Immature natural killer cell (primary cell): ENCODE measurements around the gene TMEM33. TPM values are rescaled to one million over a fixed set of nuclear protein-coding genes. Genes with fewer than 3 reads are reported as not detected.
"Not testable (repeated sequence)": the region's sequence is repeated elsewhere in the genome, so short reads cannot be mapped to it uniquely, and the experiment has no call there.

Source experiments
- DNase-seq, 3 donors: peaks; one replicate each; pipeline ENCODE4 v3.0.0; 2022; ENCODE audit warnings: mixed read lengths in 1 of 3
- H3K27ac Mint-ChIP-seq, 6 donors: one replicate each; pipeline ENCODE4 v1.8.0; 2020; ENCODE audit warnings: mixed read lengths in 6 of 6, mild to moderate bottlenecking in 5 of 6, inconsistent platforms in 4 of 6, moderate library complexity in 3 of 6
- H3K27me3 Mint-ChIP-seq, 3 donors: one replicate each; pipeline ENCODE4 v1.8.0; 2020 to 2021; ENCODE audit warnings: low read depth in 3 of 3, mild to moderate bottlenecking in 3 of 3, mixed read lengths in 3 of 3, moderate library complexity in 3 of 3, inconsistent platforms in 1 of 3
- H3K36me3 Mint-ChIP-seq, 3 donors: one replicate each; pipeline ENCODE4 v1.8.0; 2020; ENCODE audit warnings: mixed read lengths in 3 of 3, inconsistent platforms in 2 of 3, mild to moderate bottlenecking in 2 of 3
- H3K4me1 Mint-ChIP-seq, 2 donors: one replicate each; pipeline ENCODE4 v1.8.0; 2020; ENCODE audit warnings: inconsistent platforms in 2 of 2, mild to moderate bottlenecking in 2 of 2, mixed read lengths in 2 of 2, moderate library complexity in 1 of 2
- H3K4me3 Mint-ChIP-seq, 5 donors: one replicate each; pipeline ENCODE4 v1.8.0; 2020; ENCODE audit warnings: mild to moderate bottlenecking in 5 of 5, mixed read lengths in 5 of 5, inconsistent platforms in 3 of 5, moderate library complexity in 3 of 5
- H3K9me3 Mint-ChIP-seq, 6 donors: one replicate each; pipeline ENCODE4 v1.8.0; 2020; ENCODE audit warnings: mild to moderate bottlenecking in 6 of 6, mixed read lengths in 6 of 6, inconsistent platforms in 4 of 6, moderate library complexity in 3 of 6
- polyA plus RNA-seq, 3 donors: library from polyadenylated mRNA; unstranded; fragments of 300-500 nt; fragmentation: Illumina TruSeq; gene quantifications; one replicate each; pipeline ENCODE4 v1.2.3, GENCODE V29; 2021

Gene TMEM33, protein sequence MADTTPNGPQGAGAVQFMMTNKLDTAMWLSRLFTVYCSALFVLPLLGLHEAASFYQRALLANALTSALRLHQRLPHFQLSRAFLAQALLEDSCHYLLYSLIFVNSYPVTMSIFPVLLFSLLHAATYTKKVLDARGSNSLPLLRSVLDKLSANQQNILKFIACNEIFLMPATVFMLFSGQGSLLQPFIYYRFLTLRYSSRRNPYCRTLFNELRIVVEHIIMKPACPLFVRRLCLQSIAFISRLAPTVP
- 10 to 100 TPM; 11.0 to 31.4 (median 14.1) TPM for polyA plus RNA-seq

DNA sequence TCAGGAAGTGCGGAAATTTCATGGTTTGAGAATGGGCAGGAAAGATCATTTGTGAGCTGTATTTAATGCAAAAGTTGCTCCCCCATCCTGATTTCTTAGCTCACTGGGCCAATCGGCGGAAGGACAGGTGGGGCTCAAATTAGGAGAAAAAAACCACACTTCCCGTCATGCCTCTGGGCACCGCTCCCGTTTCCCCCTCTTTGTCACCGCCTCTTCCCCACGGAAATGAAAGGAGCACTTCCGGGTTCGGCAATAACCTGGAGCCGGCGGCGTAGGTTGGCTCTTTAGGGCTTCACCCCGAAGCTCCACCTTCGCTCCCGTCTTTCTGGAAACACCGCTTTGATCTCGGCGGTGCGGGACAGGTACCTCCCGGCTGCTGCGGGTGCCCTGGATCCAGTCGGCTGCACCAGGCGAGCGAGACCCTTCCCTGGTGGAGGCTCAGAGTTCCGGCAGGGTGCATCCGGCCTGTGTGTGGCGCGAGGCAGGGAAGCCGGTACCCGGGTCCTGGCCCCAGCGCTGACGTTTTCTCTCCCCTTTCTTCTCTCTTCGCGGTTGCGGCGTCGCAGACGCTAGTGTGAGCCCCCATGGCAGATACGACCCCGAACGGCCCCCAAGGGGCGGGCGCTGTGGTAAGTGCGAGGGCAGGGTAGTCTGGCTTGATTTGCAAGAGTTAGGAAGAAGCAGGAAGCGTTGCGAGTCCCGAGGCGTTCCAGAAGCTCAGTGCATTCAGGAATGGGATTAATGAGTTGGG is at the start of gene TMEM33:
TMEM33 (plus strand) TSS at position 529 of the 751 bp plus-strand sequence; CDS start at position 585, 56 bp downstream.
- peak; percentile 67 to 76 (median 72) for DNase-seq
- Mint-ChIP-seq H3K27ac (peak within 1 kb of the TSS; percentile 82 to 93 (median 91)), H3K4me1 (peaks cover 37 to 46% of the 10 kb centered on the region in 2 donors), H3K36me3 (peaks cover 4 to 8% (median 6%) of the 10 kb centered on the region in 3 donors), H3K27me3 (peaks cover 0 to 7% (median 7%) of the 10 kb centered on the region in 3 donors), H3K9me3 (no peaks in the 10 kb centered on the region), H3K4me3 (peak within 1 kb of the TSS; percentile 90 to 96 (median 96))

DNA sequence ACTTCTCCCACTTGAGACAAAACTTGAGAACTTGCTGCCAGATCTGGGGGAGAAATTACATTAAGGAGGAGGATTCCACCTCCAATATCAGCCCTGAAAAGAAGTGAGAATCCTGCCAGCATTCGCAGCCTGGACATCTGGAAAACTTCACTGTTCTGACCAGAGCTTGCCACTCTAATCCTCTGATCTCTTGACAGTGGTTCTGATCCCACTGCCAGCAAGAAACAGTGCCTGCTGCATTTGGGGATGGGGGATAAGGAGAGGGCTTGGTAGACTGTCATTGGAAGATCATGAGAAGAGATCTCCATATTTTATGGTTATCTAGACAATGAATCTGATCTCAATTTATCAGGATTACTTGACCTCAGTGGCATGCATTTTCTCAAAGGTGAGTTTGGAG is 49.8 kb upstream of the TMEM33 start:
- H3K36me3 Mint-ChIP-seq = no peaks in the 10 kb centered on the region
- H3K4me3 Mint-ChIP-seq = no peak overlapping the region
- H3K4me1 Mint-ChIP-seq = peaks cover 5 to 10% of the 10 kb centered on the region in 2 donors
- H3K9me3 Mint-ChIP-seq = peaks cover 0 to 3% (median 0%) of the 10 kb centered on the region in 6 donors
- H3K27ac Mint-ChIP-seq = no peak overlapping the region
- DNase-seq = no peak
- peaks cover 4 to 20% (median 7%) of the 10 kb centered on the region in 3 donors for H3K27me3 Mint-ChIP-seq

DNA sequence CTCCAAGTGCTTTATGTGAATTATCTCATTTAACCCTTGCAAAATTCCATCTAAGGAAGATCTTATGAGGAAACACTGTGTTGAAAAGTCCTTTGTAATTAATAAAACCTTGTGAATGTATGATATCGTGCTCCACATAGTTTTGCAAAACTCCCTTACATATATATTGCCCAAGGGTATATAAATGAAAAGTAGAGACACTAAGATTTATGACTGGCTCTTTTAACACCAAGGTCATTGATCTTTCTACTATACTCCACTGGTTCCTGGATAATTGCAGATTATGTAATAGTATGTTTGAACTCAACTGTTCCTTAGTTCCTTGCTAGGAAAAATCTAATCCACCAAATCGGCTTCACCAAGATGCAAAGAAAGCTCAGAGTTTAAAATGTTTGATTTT is 48.0 kb upstream of the TMEM33 start:
- H3K27ac Mint-ChIP-seq = no peak overlapping the region
- H3K4me1 Mint-ChIP-seq = peaks cover 3 to 9% of the 10 kb centered on the region in 2 donors
- H3K36me3 Mint-ChIP-seq = no peaks in the 10 kb centered on the region
- DNase-seq = no peak
- no peak overlapping the region for H3K4me3 Mint-ChIP-seq
- peaks cover 3 to 14% (median 5%) of the 10 kb centered on the region in 3 donors for H3K27me3 Mint-ChIP-seq
- H3K9me3 Mint-ChIP-seq = peaks cover 0 to 2% (median 0%) of the 10 kb centered on the region in 6 donors

DNA sequence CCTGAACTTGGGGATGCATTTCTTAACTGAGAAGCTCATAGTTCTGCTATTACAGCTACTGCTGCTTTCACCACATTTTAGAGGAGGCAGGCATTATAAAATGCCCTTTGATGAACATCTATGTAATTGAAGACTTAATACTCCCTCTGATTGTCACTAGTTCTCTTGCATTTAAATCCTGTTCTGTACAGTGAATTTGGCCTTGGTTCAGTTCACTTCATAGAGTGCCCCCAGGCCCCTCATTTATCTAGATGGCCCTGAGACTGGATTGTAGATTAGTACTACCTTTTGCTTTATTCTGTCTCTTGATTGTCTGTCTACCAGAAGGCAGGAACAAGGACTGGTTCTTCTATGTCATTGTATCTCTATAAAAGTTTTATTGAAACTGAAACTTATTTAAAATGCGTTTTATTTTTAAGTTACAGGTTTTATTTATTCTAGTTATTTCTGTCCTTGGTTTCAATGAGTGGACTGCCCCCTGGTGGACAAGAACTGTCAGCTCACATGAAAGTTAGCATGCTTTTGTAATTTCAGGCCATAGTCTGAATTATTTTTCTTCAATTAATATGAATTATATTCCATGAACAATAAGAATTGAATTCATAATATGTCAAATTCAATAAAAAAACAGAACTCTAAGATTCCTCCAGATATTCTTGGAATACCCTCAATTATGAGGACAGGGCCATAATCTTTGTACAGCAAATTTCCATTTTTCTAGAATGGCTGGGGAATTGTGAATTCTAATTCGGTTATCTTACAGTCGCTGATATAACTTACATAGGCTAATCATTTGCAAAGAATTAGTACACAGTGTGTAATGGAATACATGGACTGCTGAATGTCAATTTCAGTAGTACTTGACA is 47.2 kb upstream of the TMEM33 start:
- peak in 2 of 3 donors; percentile 4 to 15 for DNase-seq

DNA sequence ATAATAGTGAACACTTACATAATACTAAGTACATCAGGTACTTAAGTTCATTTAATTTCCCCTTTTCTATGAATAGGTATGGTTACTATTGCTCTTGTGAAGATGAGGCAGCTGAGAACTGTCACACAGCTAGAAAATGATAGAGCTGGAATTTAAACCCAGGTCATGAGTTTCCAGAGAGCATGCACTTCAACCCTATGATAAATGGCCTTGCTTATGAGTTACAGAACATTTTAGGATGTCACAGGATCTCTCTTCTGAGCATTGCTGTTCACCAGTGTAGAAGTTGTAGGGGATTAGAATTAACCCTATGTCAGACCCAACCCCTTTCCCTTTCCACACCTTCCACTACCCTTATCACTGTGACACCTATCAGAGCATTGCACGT is 46.5 kb upstream of the TMEM33 start:
- H3K9me3 Mint-ChIP-seq = peaks cover 0 to 2% (median 0%) of the 10 kb centered on the region in 6 donors
- no peak for DNase-seq
- H3K4me3 Mint-ChIP-seq = no peak overlapping the region
- no peak overlapping the region for H3K27ac Mint-ChIP-seq
- H3K36me3 Mint-ChIP-seq = no peaks in the 10 kb centered on the region
- H3K4me1 Mint-ChIP-seq = no peaks in the 10 kb centered on the region
- peaks cover 3 to 12% (median 5%) of the 10 kb centered on the region in 3 donors for H3K27me3 Mint-ChIP-seq

More for the DNA sequence above, 47.2 kb upstream of the TMEM33 start:
- Mint-ChIP-seq H3K4me1 (peaks cover 0 to 1% of the 10 kb centered on the region in 2 donors), H3K27me3 (peaks cover 3 to 12% (median 5%) of the 10 kb centered on the region in 3 donors), H3K9me3 (peaks cover 0 to 2% (median 0%) of the 10 kb centered on the region in 6 donors), H3K36me3 (no peaks in the 10 kb centered on the region), H3K4me3 (no peak overlapping the region), H3K27ac (no peak overlapping the region)

DNA sequence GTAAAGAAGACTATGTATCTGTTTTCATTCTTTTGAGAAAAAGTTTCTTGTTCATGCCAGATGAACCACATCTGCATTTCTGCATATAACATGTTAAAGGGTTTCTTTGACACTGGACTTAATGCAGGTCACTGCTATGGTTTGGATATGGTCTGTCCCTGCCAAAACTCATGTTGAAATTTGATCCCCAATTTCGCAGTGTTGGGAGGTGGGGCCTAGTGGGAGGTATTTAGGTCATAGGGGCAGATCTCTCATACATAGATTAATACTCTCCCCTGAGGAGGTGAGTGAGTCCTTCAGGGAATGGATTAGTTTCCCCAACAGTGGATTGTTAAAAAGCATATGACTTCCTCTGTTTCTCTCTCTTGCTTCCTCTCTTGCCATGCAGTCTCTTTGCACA is 45.9 kb upstream of the TMEM33 start:
- no peaks in the 10 kb centered on the region for H3K36me3 Mint-ChIP-seq
- H3K9me3 Mint-ChIP-seq = peaks cover 0 to 2% (median 0%) of the 10 kb centered on the region in 6 donors
- DNase-seq = no peak
- no peak overlapping the region for H3K4me3 Mint-ChIP-seq
- H3K4me1 Mint-ChIP-seq = no peaks in the 10 kb centered on the region
- H3K27ac Mint-ChIP-seq = no peak overlapping the region
- peaks cover 3 to 12% (median 5%) of the 10 kb centered on the region in 3 donors for H3K27me3 Mint-ChIP-seq

DNA sequence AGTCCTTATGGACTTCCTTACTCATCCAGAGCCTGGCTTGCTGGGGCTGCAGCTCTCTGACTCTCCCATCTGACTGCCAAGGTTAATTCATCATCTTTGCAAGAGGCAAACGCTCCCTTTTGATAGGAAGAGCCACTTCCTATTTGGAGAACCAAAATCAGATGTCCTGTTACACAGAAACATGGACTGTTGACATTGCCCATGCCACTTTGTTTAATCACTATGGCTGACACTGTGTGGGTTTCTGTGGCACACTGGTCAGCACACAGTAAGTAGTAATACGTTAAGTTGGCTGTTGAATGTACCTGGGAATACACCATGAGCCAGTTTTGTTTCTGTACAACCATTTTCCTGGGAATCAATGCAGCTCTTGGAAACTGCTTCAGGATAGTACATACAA is 45.1 kb upstream of the TMEM33 start:
- peaks cover 4 to 12% (median 5%) of the 10 kb centered on the region in 3 donors for H3K27me3 Mint-ChIP-seq
- no peaks in the 10 kb centered on the region for H3K36me3 Mint-ChIP-seq
- peaks cover 0 to under 1% (median 0%) of the 10 kb centered on the region in 6 donors for H3K9me3 Mint-ChIP-seq
- DNase-seq = no peak
- no peaks in the 10 kb centered on the region for H3K4me1 Mint-ChIP-seq
- no peak overlapping the region for H3K27ac Mint-ChIP-seq
- no peak overlapping the region for H3K4me3 Mint-ChIP-seq

DNA sequence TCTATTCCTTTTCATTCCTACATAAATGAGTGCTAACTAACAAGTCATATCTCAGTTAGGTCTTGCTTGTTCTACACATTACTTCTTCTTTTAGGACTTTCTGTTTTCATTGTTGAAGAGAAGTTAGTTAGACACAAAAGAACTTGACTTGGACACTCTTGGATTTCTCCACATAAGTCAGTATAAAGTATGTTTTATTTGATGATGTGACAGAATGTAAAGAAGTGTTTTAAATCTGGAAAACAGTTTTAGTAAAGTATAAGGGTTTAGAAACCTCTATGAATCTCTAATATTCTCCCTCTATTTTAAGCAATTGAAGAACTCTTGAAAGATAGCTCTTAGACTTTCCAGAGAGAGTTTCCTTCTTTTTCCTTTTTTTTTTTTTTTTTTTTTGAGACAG is 38.6 kb upstream of the TMEM33 start:
- DNase-seq = no peak
- H3K4me1 Mint-ChIP-seq = no peaks in the 10 kb centered on the region
- H3K27me3 Mint-ChIP-seq = peaks cover 0 to 8% (median 2%) of the 10 kb centered on the region in 3 donors
- no peak overlapping the region for H3K27ac Mint-ChIP-seq
- H3K9me3 Mint-ChIP-seq = peaks cover 0 to 9% (median 5%) of the 10 kb centered on the region in 6 donors
- H3K4me3 Mint-ChIP-seq = no peak overlapping the region
- H3K36me3 Mint-ChIP-seq = no peaks in the 10 kb centered on the region

DNA sequence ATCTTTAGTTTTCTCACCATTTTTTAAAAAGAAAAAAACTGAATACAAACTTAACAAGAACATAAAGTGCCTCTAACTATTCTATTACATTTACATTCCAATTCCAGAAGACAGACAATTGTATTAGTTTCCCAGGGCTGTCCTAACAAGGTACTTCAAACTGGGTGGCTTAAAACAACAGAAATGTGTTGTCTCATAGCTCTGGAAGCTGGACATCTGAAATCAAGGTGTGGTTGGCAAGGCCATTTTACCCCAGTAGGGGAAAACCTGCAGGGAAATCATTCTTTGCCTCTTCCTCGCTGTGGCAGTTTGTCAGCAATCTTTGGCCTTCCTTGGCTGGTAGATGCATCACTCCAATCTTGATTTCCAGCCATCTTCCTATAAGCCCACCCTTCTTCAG is 37.5 kb upstream of the TMEM33 start:
- Mint-ChIP-seq H3K9me3 (peaks cover 0 to 11% (median 5%) of the 10 kb centered on the region in 6 donors), H3K4me1 (no peaks in the 10 kb centered on the region), H3K27me3 (peaks cover 2 to 8% (median 6%) of the 10 kb centered on the region in 3 donors), H3K4me3 (no peak overlapping the region), H3K36me3 (no peaks in the 10 kb centered on the region), H3K27ac (no peak overlapping the region)
- DNase-seq = no peak

DNA sequence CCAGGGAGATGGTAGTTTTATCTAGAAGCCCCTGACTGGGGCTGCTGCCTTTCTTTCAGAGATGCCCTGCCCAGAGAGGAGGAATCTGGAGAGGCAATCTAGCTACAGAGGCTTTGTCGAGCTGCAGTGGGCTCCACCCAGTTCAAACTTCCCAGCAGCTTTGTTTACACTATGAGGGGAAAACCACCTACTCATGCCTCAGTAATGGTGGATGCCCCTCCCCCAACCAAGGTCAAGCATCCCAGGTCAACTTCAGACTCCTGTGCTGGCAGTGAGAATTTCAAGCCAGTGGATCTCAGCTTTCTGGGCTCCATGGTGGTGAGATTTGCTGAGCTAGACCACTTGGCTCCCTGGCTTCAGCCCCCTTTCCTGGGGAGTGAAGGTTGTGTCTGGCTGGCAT is 26.1 kb upstream of the TMEM33 start:
- not testable (repeated sequence) for H3K9me3 Mint-ChIP-seq, H3K4me3 Mint-ChIP-seq, H3K4me1 Mint-ChIP-seq, DNase-seq, H3K27me3 Mint-ChIP-seq, H3K36me3 Mint-ChIP-seq, H3K27ac Mint-ChIP-seq

DNA sequence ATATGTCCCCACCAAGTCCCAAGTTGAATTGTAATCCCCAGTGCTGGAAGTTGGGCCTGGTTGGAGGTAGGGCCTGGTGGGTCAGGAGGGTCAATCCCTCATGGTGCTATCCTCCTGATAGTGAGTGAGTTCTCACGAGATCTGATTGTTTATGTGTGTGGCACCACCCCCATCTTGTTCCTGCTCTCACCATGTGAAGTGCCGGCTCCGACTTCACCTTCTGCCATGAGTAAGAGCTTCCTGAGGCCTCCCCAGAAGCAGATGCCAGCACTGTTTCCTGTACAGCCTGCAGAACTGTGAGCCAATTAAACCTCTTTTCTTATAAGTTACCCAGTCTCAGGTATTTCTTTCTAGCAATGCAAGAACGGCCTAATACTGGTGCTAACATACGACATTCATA is 22.7 kb upstream of the TMEM33 start:
- peaks cover 0 to 3% (median 0%) of the 10 kb centered on the region in 6 donors for H3K9me3 Mint-ChIP-seq
- H3K27ac Mint-ChIP-seq = no peak overlapping the region
- H3K27me3 Mint-ChIP-seq = peaks cover 0 to 8% (median 1%) of the 10 kb centered on the region in 3 donors
- no peak for DNase-seq
- no peaks in the 10 kb centered on the region for H3K4me1 Mint-ChIP-seq
- H3K4me3 Mint-ChIP-seq = no peak overlapping the region
- H3K36me3 Mint-ChIP-seq = no peaks in the 10 kb centered on the region

DNA sequence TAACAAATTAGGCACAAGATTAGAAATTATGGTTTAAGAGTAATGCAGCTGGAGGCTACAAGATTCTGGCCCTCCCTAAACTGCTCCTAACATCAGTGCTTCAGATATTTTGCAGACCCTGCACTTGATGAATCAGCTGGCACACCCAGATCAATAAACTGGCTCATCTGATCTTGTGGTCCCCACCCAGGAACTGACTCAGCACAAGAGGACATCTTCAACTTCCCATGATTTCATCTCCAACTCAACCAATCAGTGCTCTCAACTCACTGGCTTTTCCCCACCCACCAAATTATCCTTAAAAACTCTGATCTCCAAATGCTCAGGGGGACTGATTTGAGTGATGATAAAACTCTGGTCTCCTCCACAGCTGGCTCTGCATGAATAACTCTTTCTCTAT is 21.7 kb upstream of the TMEM33 start:
- peaks cover 0 to 1% (median 0%) of the 10 kb centered on the region in 6 donors for H3K9me3 Mint-ChIP-seq
- no peaks in the 10 kb centered on the region for H3K36me3 Mint-ChIP-seq
- no peak for DNase-seq
- no peaks in the 10 kb centered on the region for H3K4me1 Mint-ChIP-seq
- no peak overlapping the region for H3K27ac Mint-ChIP-seq
- peaks cover 1 to 7% (median 1%) of the 10 kb centered on the region in 3 donors for H3K27me3 Mint-ChIP-seq
- no peak overlapping the region for H3K4me3 Mint-ChIP-seq

DNA sequence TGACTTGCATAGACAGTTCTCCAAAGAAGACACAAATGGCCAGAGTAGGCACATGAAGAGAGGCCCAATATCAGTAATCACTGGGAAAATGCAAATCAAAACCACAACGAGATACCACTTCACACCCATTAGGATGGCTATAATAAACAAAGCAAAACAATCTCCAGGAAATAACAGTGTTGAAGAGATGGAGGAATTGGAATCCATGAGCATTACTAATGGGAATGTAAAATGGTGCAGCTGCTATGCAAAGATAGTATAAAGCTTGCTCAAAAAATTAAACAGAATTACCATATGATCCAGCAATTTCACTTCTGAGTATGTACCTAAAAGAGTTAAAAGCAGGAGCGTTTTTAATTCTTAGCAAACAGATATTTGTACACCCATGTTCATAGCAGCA is 17.0 kb upstream of the TMEM33 start:
- Mint-ChIP-seq H3K27ac (no peak overlapping the region), H3K36me3 (peaks cover 0 to 4% (median 0%) of the 10 kb centered on the region in 3 donors), H3K4me1 (no peaks in the 10 kb centered on the region), H3K9me3 (no peaks in the 10 kb centered on the region), H3K27me3 (peaks cover 0 to 10% (median 1%) of the 10 kb centered on the region in 3 donors), H3K4me3 (no peak overlapping the region)
- DNase-seq = no peak
